K562 (cell line): Measurements from ENCODE around the gene EFNB3. TPM values are rescaled to one million over a fixed set of nuclear protein-coding genes. Genes with fewer than 3 reads are reported as not detected.

ENCODE experiments used
- AFF1 ChIP-seq, 2 experiments: fragments of 450-650 bp; IDR thresholded peaks; 2 replicates each; pipeline ENCODE4 v1.6.1; 2018; ENCODE audit warnings: mild to moderate bottlenecking in 2 of 2, low read depth in 1 of 2; ENCODE audit not compliant: partially characterized antibody in 2 of 2
- ASH1L ChIP-seq: fragments of 450-650 bp; IDR thresholded peaks from 2 replicates; pipeline ENCODE4 v1.6.1; 2018; ENCODE audit warnings: borderline replicate concordance, mild to moderate bottlenecking, low read depth; ENCODE audit not compliant: partially characterized antibody
- JUN ChIP-seq, 2 experiments: sonication (generic) in 1 of 2; formaldehyde crosslinking in 1 of 2; IDR thresholded peaks; 2 replicates each; pipeline versions ENCODE4 v1.6.1 to v1.8.0; 2012 to 2022; ENCODE audit warnings: borderline replicate concordance in 2 of 2, mild to moderate bottlenecking in 2 of 2, improper control_type of control experiment in 1 of 2, low read depth in 1 of 2, low read length in 1 of 2, missing genetic modification reagents in 1 of 2
- RERE ChIP-seq: sonication (generic); formaldehyde crosslinking; IDR thresholded peaks from 2 replicates; pipeline ENCODE4 v1.8.0; 2023; ENCODE audit warnings: missing genetic modification reagents, mild to moderate bottlenecking, borderline replicate concordance
- SRSF1 ChIP-seq: fragments of 200-400 bp; formaldehyde crosslinking; IDR thresholded peaks from 2 replicates; pipeline ENCODE4 v1.6.1; 2017; ENCODE audit warnings: mild to moderate bottlenecking, low read depth, low read length, moderate library complexity
- ZMIZ1 ChIP-seq, 2 experiments: fragments of 150-350 bp in 1 of 2; IDR thresholded peaks; 2 replicates each; pipeline ENCODE4 v1.6.1; 2012 to 2016; ENCODE audit warnings: low read depth in 2 of 2, low read length in 2 of 2, mild to moderate bottlenecking in 1 of 2, moderate library complexity in 1 of 2
- ZNF232 ChIP-seq: sonication (generic); formaldehyde crosslinking; IDR thresholded peaks from 2 replicates; pipeline ENCODE4 v1.8.0; 2022; ENCODE audit warnings: mild to moderate bottlenecking, missing genetic modification reagents
- polyA plus RNA-seq, 8 experiments: library from polyadenylated mRNA; depleted of rRNA in 4 of 8; stranded (reverse) in 5 of 8; unstranded in 3 of 8; fragments of >200 nt; fragmentation: Nextera tagmentation in 2 of 8; fragmentation: Illumina TruSeq in 1 of 8; extraction: Ambion mirVana in 2 of 8; extraction: Trizol in 1 of 8; gene quantifications; 2 replicates each; pipeline versions ENCODE4 v1.2.1 to v1.2.3, GENCODE V29; 2011 to 2014; ENCODE audit warnings: inconsistent platforms in 1 of 8, missing spikeins in 1 of 8
- total RNA-seq, 7 experiments: library from RNA; depleted of rRNA in 6 of 7; stranded (reverse); fragments of >200 nt in 6 of 7; fragmentation: Illumina TruSeq in 2 of 7; extraction: Trizol in 2 of 7; gene quantifications; 2 replicates each; pipeline versions ENCODE4 v1.2.1 to v1.2.3, GENCODE V29; 2011 to 2021; ENCODE audit warnings: low replicate concordance in 1 of 7

The EFNB3 gene
- total and polyA plus RNA-seq, 9 of the 15 experiments (the other 6 are each of a cell fraction or from before 2014, with no cell fraction given), result not detected

GRCh38 chr17:7656958-7657609 lies 47.9 kb upstream of the EFNB3 start (continued):
- TF ChIP-seq RERE (CRISPR knock-in tag), result no peak
- no peak for TF ChIP-seq SRSF1
- no peak for TF ChIP-seq ASH1L
- no peak for TF ChIP-seq ZMIZ1 (IDR thresholded peaks at IDR 0.05; ENCODE audit: low read depth in 2 of 2, low read length in 2 of 2)
- no peak for TF ChIP-seq JUN (IDR thresholded peaks at IDR 0.05; ENCODE audit: borderline replicate concordance, low read depth, low read length)
- TF ChIP-seq JUN (CRISPR knock-in tag; IDR thresholded peaks at IDR 0.05; ENCODE audit: borderline replicate concordance), result no peak
- no peak for TF ChIP-seq ZNF232 (CRISPR knock-in tag)
- no peak for TF ChIP-seq AFF1 (IDR thresholded peaks at IDR 0.05; ENCODE audit: low read depth in 1 of 2, partially characterized antibody in 2 of 2)
